Stomach (tissue), 4 donors: ENCODE data around the gene MYH11.

Source experiments
- EP300 ChIP-seq: sonication (generic); formaldehyde crosslinking; IDR thresholded peaks from one replicate; pipeline ENCODE4 v1.6.1; 2017; ENCODE audit warnings: antibody characterized with exemption
- TF ChIP-seq, protein P1 (sequence below), 7 experiments: fragments of 450-650 bp in 4 of 7; fragments of 200-600 bp in 3 of 7; sonication (generic) in 3 of 7; IDR thresholded peaks; one replicate each; pipeline ENCODE4 v1.5.1; 2016 to 2019; ENCODE audit warnings: antibody characterized with exemption in 7 of 7, control low read depth in 2 of 7, mild to moderate bottlenecking in 1 of 7

DNA sequence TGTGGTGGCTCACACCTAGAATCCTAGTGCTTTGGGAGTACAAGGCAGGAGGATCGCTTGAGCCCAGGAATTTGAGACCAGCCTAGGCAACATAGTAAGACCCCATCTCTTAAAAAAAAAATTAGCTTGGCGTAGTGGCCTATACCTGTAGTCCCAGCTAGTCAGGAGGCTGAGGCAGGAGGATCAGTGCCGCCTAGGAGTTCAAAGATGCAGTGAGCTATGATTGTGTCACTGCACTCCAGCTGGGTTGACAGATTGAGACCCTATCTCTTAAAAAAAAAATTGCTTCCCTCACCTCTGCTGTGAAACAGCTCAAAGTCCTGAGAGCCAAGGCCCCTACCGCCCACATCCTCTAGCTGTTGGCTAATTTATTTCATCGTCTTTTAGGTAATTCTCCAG, 196.6 kb downstream of the MYH11 start:
- TF ChIP-seq, protein P1, sequence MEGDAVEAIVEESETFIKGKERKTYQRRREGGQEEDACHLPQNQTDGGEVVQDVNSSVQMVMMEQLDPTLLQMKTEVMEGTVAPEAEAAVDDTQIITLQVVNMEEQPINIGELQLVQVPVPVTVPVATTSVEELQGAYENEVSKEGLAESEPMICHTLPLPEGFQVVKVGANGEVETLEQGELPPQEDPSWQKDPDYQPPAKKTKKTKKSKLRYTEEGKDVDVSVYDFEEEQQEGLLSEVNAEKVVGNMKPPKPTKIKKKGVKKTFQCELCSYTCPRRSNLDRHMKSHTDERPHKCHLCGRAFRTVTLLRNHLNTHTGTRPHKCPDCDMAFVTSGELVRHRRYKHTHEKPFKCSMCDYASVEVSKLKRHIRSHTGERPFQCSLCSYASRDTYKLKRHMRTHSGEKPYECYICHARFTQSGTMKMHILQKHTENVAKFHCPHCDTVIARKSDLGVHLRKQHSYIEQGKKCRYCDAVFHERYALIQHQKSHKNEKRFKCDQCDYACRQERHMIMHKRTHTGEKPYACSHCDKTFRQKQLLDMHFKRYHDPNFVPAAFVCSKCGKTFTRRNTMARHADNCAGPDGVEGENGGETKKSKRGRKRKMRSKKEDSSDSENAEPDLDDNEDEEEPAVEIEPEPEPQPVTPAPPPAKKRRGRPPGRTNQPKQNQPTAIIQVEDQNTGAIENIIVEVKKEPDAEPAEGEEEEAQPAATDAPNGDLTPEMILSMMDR (IDR thresholded peaks at IDR 0.05): no peak
- no peak for TF ChIP-seq EP300
